Stimulated activated naive CD8-positive, alpha-beta T cell treated with anti-CD3 and anti-CD28 coated beads, Interleukin-15, amount 100 ng/mL, for 72 hours (primary cell): ENCODE data around the gene GPATCH11.

Experiments
- ATAC-seq: fragments of 150-1000 bp; cut with Tn5 transposase; 2 replicates; pipeline ENCODE4 v1.10.0; 2021; ENCODE audit warnings: mild to moderate bottlenecking, moderate library complexity
- DNase-seq, 2 donors: peaks; one replicate each; pipeline ENCODE4 v3.0.0; 2021 to 2022
- H3K27ac Mint-ChIP-seq, 2 donors: one replicate each; pipeline ENCODE4 v1.8.0; 2022; ENCODE audit warnings: mild to moderate bottlenecking in 2 of 2, mixed read lengths in 2 of 2, moderate library complexity in 2 of 2
- H3K27me3 Mint-ChIP-seq: one replicate; pipeline ENCODE4 v1.8.0; 2022; ENCODE audit warnings: mixed read lengths
- H3K4me1 Mint-ChIP-seq: one replicate; pipeline ENCODE4 v1.8.0; 2022; ENCODE audit warnings: mild to moderate bottlenecking, mixed read lengths
- H3K4me3 Mint-ChIP-seq, 2 donors: one replicate each; pipeline ENCODE4 v1.8.0; 2022; ENCODE audit warnings: mild to moderate bottlenecking in 2 of 2, mixed read lengths in 2 of 2, moderate library complexity in 1 of 2
- H3K9me3 Mint-ChIP-seq, 2 donors: one replicate each; pipeline ENCODE4 v1.8.0; 2022; ENCODE audit warnings: mixed read lengths in 2 of 2

The GPATCH11 gene

DNA sequence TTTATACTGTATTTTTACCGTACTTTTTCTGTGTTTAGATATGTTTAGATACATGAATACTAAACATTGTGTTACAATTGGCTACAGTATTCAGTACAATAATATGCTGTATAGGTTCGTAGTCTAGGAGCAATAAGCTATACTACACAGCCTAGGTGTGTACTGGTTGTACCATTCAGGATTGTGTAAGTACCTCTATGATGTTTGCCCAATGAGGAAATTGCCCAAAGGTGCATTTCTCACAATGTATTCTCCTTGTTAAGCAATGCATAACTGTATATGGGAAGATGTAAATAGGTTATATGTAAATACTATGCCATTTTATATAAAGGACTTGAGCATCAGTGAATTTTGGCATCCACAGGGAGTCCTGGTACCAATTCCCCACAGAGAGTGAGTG lies 61.7 kb downstream of the GPATCH11 start:
- Mint-ChIP-seq H3K4me1 (peaks cover 6% of the 10 kb centered on the region), H3K27me3 (no peaks in the 10 kb centered on the region), H3K27ac (no peak overlapping the region), H3K9me3 (no peaks in the 10 kb centered on the region), H3K4me3 (no peak overlapping the region)
- no peak for DNase-seq
- ATAC-seq, result no peak

DNA sequence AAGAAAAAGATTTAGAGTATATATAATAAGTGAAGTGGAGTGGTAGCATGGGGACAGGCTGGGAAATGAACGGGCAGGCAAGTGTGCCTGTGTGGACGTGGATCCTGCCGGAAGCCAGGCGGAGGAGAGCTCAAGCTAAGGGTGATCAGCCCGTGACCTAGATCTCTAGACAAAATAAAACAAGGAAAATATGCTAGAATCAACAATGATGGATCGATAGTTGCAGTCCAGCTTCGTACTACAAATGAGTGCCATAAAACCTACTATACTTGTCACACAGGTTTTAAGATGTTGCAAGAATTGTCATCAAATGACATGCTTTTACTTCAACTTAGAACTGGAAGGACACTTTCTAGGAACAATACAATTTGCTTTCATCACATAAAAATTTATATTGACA lies 64.0 kb downstream of the GPATCH11 start:
- no peaks in the 10 kb centered on the region for H3K27me3 Mint-ChIP-seq
- ATAC-seq (no peak), DNase-seq (no peak)
- no peak overlapping the region for H3K4me3 Mint-ChIP-seq
- H3K9me3 Mint-ChIP-seq, result no peaks in the 10 kb centered on the region
- peaks cover 25% of the 10 kb centered on the region for H3K4me1 Mint-ChIP-seq
- H3K27ac Mint-ChIP-seq, result peak overlapping the region in 1 of 2 donors; percentile 68
